H9 (cell line): ENCODE measurements around the gene FAM170B. TPM values are rescaled to one million over a fixed set of nuclear protein-coding genes. Genes with fewer than 3 reads are reported as not detected.

ENCODE experiments used
- DNase-seq: peaks from one replicate; pipeline ENCODE4 v3.0.0-alpha.2; 2017
- H2AFZ ChIP-seq: one replicate; pipeline ENCODE4 v1.6.1; 2013; ENCODE audit warnings: mild to moderate bottlenecking, low read length, control low read depth, moderate library complexity
- H2AK5ac ChIP-seq: 2 replicates; pipeline ENCODE4 v1.6.1; 2013; ENCODE audit warnings: low read length, control low read depth, mixed read lengths; ENCODE audit not compliant: insufficient read length
- H2BK120ac ChIP-seq: one replicate; pipeline ENCODE4 v1.6.1; 2013; ENCODE audit warnings: low read depth, mild to moderate bottlenecking, low read length, control low read depth, inconsistent platforms; ENCODE audit not compliant: poor library complexity, severe bottlenecking
- H2BK12ac ChIP-seq: 2 replicates; pipeline ENCODE4 v1.6.1; 2013; ENCODE audit warnings: low read length, control low read depth, mixed read lengths, low read depth; ENCODE audit not compliant: insufficient read length
- H2BK15ac ChIP-seq: 2 replicates; pipeline ENCODE4 v1.6.1; 2013; ENCODE audit warnings: low read depth, low read length, control low read depth
- H2BK20ac ChIP-seq: one replicate; pipeline ENCODE4 v1.6.1; 2013; ENCODE audit warnings: low read depth, mild to moderate bottlenecking, low read length, control low read depth, inconsistent platforms; ENCODE audit not compliant: poor library complexity, severe bottlenecking
- H2BK5ac ChIP-seq: 2 replicates; pipeline ENCODE4 v1.6.1; 2013; ENCODE audit warnings: low read length, control low read depth, mixed read lengths; ENCODE audit not compliant: insufficient read length
- H3K14ac ChIP-seq: 2 replicates; pipeline ENCODE4 v1.6.1; 2013; ENCODE audit warnings: low read length, control low read depth; ENCODE audit not compliant: insufficient read depth
- H3K18ac ChIP-seq: 2 replicates; pipeline ENCODE4 v1.6.1; 2013; ENCODE audit warnings: low read depth, mild to moderate bottlenecking, mixed read lengths, low read length, control low read depth; ENCODE audit not compliant: insufficient read length
- H3K23ac ChIP-seq: 2 replicates; pipeline ENCODE4 v1.6.1; 2013; ENCODE audit warnings: low read length, control low read depth, mixed read lengths, low read depth; ENCODE audit not compliant: insufficient read length
- H3K23me2 ChIP-seq: 2 replicates; pipeline ENCODE4 v1.6.1; 2013; ENCODE audit warnings: low read depth, mild to moderate bottlenecking, mixed read lengths, low read length, control low read depth; ENCODE audit not compliant: insufficient read length, poor library complexity, severe bottlenecking
- H3K27ac ChIP-seq: 2 replicates; pipeline ENCODE4 v1.5.1; 2013; ENCODE audit warnings: low read length, control low read depth, mixed read lengths, low read depth; ENCODE audit not compliant: insufficient read length
- H3K27me3 ChIP-seq: 2 replicates; pipeline ENCODE4 v1.6.1; 2013; ENCODE audit warnings: low read length, control low read depth, inconsistent platforms; ENCODE audit not compliant: insufficient read depth
- H3K4ac ChIP-seq: 2 replicates; pipeline ENCODE4 v1.6.1; 2013; ENCODE audit warnings: low read depth, mild to moderate bottlenecking, control low read depth, inconsistent platforms, low read length, moderate library complexity
- H3K4me1 ChIP-seq: 2 replicates; pipeline ENCODE4 v1.6.1; 2013; ENCODE audit warnings: low read length, control low read depth, inconsistent platforms; ENCODE audit not compliant: insufficient read depth
- H3K4me2 ChIP-seq: 2 replicates; pipeline ENCODE4 v1.6.1; 2013; ENCODE audit warnings: low read length, control low read depth, mixed read lengths; ENCODE audit not compliant: insufficient read length, insufficient read depth
- H3K56ac ChIP-seq: 2 replicates; pipeline ENCODE4 v1.6.1; 2013; ENCODE audit warnings: low read depth, mild to moderate bottlenecking, mixed read lengths, low read length, control low read depth; ENCODE audit not compliant: insufficient read length
- H3K79me1 ChIP-seq: 2 replicates; pipeline ENCODE4 v1.6.1; 2013; ENCODE audit warnings: low read depth, mild to moderate bottlenecking, moderate library complexity, low read length, control low read depth, inconsistent platforms; ENCODE audit not compliant: insufficient read depth, poor library complexity, severe bottlenecking
- H3K79me2 ChIP-seq: 2 replicates; pipeline ENCODE4 v1.6.1; 2013; ENCODE audit warnings: low read length, control low read depth, inconsistent platforms; ENCODE audit not compliant: insufficient read depth
- H3K9ac ChIP-seq: 2 replicates; pipeline ENCODE4 v1.6.1; 2013; ENCODE audit warnings: low read length, control low read depth, mixed read lengths; ENCODE audit not compliant: insufficient read length; ENCODE audit errors: extremely low read depth
- H3K9me3 ChIP-seq: one replicate; pipeline ENCODE4 v1.6.1; 2013; ENCODE audit warnings: low read depth, low read length, inconsistent platforms; ENCODE audit not compliant: control insufficient read depth
- H3T11ph ChIP-seq: one replicate; pipeline ENCODE4 v1.6.1; 2013; ENCODE audit warnings: mild to moderate bottlenecking, low read length, control low read depth, inconsistent platforms
- H4K20me1 ChIP-seq: one replicate; pipeline ENCODE4 v1.6.1; 2013; ENCODE audit not compliant: control insufficient read depth, insufficient read length, insufficient read depth
- H4K5ac ChIP-seq: 2 replicates; pipeline ENCODE4 v1.6.1; 2013; ENCODE audit warnings: low read depth, mild to moderate bottlenecking, mixed read lengths, low read length, control low read depth; ENCODE audit not compliant: insufficient read length
- H4K8ac ChIP-seq: replicated peaks from 2 replicates; pipeline ENCODE4 v1.6.1; 2013; ENCODE audit warnings: low read length, control low read depth, mixed read lengths, low read depth; ENCODE audit not compliant: insufficient read length
- H4K91ac ChIP-seq: 2 replicates; pipeline ENCODE4 v1.6.1; 2013; ENCODE audit warnings: low read depth, mild to moderate bottlenecking, moderate library complexity, mixed read lengths, low read length, control low read depth; ENCODE audit not compliant: insufficient read length
- H3K27ac Mint-ChIP-seq, 3 experiments: 2 replicates in 2 of 3; 3 replicates in 1 of 3; pipeline ENCODE4 v1.8.0; 2020 to 2021; ENCODE audit warnings: mixed read lengths in 3 of 3, mild to moderate bottlenecking in 1 of 3, moderate library complexity in 1 of 3
- H3K27me3 Mint-ChIP-seq: 2 replicates; pipeline ENCODE4 v1.8.0; 2021; ENCODE audit warnings: low read depth, mild to moderate bottlenecking, moderate library complexity, mixed read lengths
- H3K36me3 Mint-ChIP-seq, 3 experiments: 2 replicates in 2 of 3; 3 replicates in 1 of 3; pipeline ENCODE4 v1.8.0; 2020 to 2021; ENCODE audit warnings: low read depth in 3 of 3, mixed read lengths in 3 of 3; ENCODE audit not compliant: insufficient read depth in 1 of 3
- H3K4me1 Mint-ChIP-seq, 2 experiments: 2 replicates each; pipeline ENCODE4 v1.8.0; 2020; ENCODE audit warnings: mixed read lengths in 2 of 2
- H3K4me3 Mint-ChIP-seq, 2 experiments: 2 replicates in 1 of 2; 3 replicates in 1 of 2; pipeline ENCODE4 v1.8.0; 2020 to 2021; ENCODE audit warnings: mild to moderate bottlenecking in 2 of 2, mixed read lengths in 2 of 2, moderate library complexity in 1 of 2
- H3K9me3 Mint-ChIP-seq, 2 experiments: 2 replicates in 1 of 2; 3 replicates in 1 of 2; pipeline ENCODE4 v1.8.0; 2020; ENCODE audit warnings: mild to moderate bottlenecking in 2 of 2, mixed read lengths in 2 of 2, moderate library complexity in 1 of 2
- WGBS: extraction: QIAGEN DNeasy Blood & Tissue Kit; methylation state at CpG from one replicate; pipeline ENCODE4 v1.1.7; 2013; ENCODE audit warnings: missing lambda C conversion rate, low lambda C conversion rate, mixed read lengths; ENCODE audit not compliant: insufficient read length; ENCODE audit errors: extremely low coverage; 5-methylcytosine and 5-hydroxymethylcytosine counted together
- total RNA-seq: library from RNA; stranded (reverse); gene quantifications from 2 replicates; pipeline ENCODE4 v1.2.1, GENCODE V29; 2021
- TF ChIP-seq, protein P1 (sequence below): fragments of 200-600 bp; sonication (generic); conservative IDR thresholded peaks from 3 replicates; pipeline ENCODE4 v1.8.0; 2021; ENCODE audit warnings: antibody characterized with exemption, mild to moderate bottlenecking

Gene FAM170B
- total RNA-seq, 1 experiment from 2014 or later: not detected

GRCh38 chr10:49112851-49113250 lies 21.0 kb downstream of the FAM170B start:
- no peaks in the 10 kb centered on the region for H3K79me1 ChIP-seq
- H4K5ac ChIP-seq: no peak overlapping the region
- DNase-seq: no peak
- H3K23me2 ChIP-seq: peaks cover 5% of the 10 kb centered on the region
- no peaks in the 10 kb centered on the region for H3K4me1 ChIP-seq
- no peaks in the 10 kb centered on the region for H4K20me1 ChIP-seq
- no peak overlapping the region for H3K4me2 ChIP-seq
- no peak overlapping the region for H3K23ac ChIP-seq
- H3K9ac ChIP-seq: no peak overlapping the region
- no peak overlapping the region for H4K8ac ChIP-seq
- Mint-ChIP-seq H3K36me3 (no peaks in the 10 kb centered on the region), H3K4me3 (no peak overlapping the region), H3K4me1 (peaks cover 9 to 10% of the 10 kb centered on the region in 2 experiments; a peak in 3 of 4 replicates), H3K27me3 (peaks cover 33% of the 10 kb centered on the region), H3K9me3 (no peaks in the 10 kb centered on the region), H3K27ac (no peak overlapping the region)
- H3K4ac ChIP-seq: no peak overlapping the region
- H2BK5ac ChIP-seq: no peak overlapping the region
- no peak overlapping the region for H2AFZ ChIP-seq
- H3K9me3 ChIP-seq: no peaks in the 10 kb centered on the region
- no peak overlapping the region for H2BK20ac ChIP-seq
- no peak overlapping the region for H2AK5ac ChIP-seq
- H3K56ac ChIP-seq: no peak overlapping the region
- no peak overlapping the region for H2BK120ac ChIP-seq
- no peak overlapping the region for H3K14ac ChIP-seq
- H4K91ac ChIP-seq: no peak overlapping the region
- no peaks in the 10 kb centered on the region for H3K79me2 ChIP-seq
- no peak overlapping the region for H3K27ac ChIP-seq
- H3T11ph ChIP-seq: no peak overlapping the region
- no peak overlapping the region for H3K18ac ChIP-seq
- H2BK12ac ChIP-seq: no peak overlapping the region
- no peaks in the 10 kb centered on the region; the same call in 1 of the 2 replicates for H3K27me3 ChIP-seq
- H2BK15ac ChIP-seq: no peak overlapping the region
- TF ChIP-seq, protein P1, sequence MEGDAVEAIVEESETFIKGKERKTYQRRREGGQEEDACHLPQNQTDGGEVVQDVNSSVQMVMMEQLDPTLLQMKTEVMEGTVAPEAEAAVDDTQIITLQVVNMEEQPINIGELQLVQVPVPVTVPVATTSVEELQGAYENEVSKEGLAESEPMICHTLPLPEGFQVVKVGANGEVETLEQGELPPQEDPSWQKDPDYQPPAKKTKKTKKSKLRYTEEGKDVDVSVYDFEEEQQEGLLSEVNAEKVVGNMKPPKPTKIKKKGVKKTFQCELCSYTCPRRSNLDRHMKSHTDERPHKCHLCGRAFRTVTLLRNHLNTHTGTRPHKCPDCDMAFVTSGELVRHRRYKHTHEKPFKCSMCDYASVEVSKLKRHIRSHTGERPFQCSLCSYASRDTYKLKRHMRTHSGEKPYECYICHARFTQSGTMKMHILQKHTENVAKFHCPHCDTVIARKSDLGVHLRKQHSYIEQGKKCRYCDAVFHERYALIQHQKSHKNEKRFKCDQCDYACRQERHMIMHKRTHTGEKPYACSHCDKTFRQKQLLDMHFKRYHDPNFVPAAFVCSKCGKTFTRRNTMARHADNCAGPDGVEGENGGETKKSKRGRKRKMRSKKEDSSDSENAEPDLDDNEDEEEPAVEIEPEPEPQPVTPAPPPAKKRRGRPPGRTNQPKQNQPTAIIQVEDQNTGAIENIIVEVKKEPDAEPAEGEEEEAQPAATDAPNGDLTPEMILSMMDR: no peak
- WGBS: no CpG with 5 or more reads among the region's 3 CpGs
